Natural killer cell (primary cell): ENCODE data around the gene EIF3B. TPM values are rescaled to one million over a fixed set of nuclear protein-coding genes. Genes with fewer than 3 reads are reported as not detected.
"Not testable (repeated sequence)": the region's sequence is repeated elsewhere in the genome, so short reads cannot be mapped to it uniquely, and the experiment has no call there.

ENCODE experiments used
- ATAC-seq, 3 donors: fragments of 150-1000 bp in 2 of 3; fragments of 200-7000 bp in 1 of 3; cut with Tn5 transposase; 1 replicate in 1 of 3; 2 replicates in 2 of 3; pipeline ENCODE4 v1.10.0; 2021; ENCODE audit warnings: mild to moderate bottlenecking in 2 of 3, moderate library complexity in 2 of 3
- DNase-seq, 2 donors: peaks; one replicate each; pipeline versions ENCODE4 v3.0.0 to v3.0.0-alpha.2; 2013 to 2021; ENCODE audit warnings: mixed read lengths in 1 of 2
- H3K27ac ChIP-seq: one replicate; pipeline ENCODE4 v1.5.1; 2013; ENCODE audit warnings: mild to moderate bottlenecking, low read length
- H3K27me3 ChIP-seq: one replicate; pipeline ENCODE4 v1.6.1; 2013; ENCODE audit warnings: low read length; ENCODE audit not compliant: control insufficient read depth, insufficient read depth
- H3K36me3 ChIP-seq: one replicate; pipeline ENCODE4 v1.6.1; 2013; ENCODE audit warnings: low read length; ENCODE audit not compliant: control insufficient read depth, insufficient read depth
- H3K4me1 ChIP-seq: one replicate; pipeline ENCODE4 v1.6.1; 2013; ENCODE audit warnings: low read length; ENCODE audit not compliant: control insufficient read depth, insufficient read depth
- H3K4me3 ChIP-seq: one replicate; pipeline ENCODE4 v1.5.1; 2013; ENCODE audit warnings: low read length
- H3K9me3 ChIP-seq: one replicate; pipeline ENCODE4 v1.6.1; 2013; ENCODE audit warnings: low read length; ENCODE audit not compliant: control insufficient read depth, insufficient read depth
- H3K27ac Mint-ChIP-seq, 2 donors: one replicate each; pipeline ENCODE4 v1.8.0; 2022; ENCODE audit warnings: mild to moderate bottlenecking in 2 of 2, mixed read lengths in 2 of 2, moderate library complexity in 1 of 2
- H3K27me3 Mint-ChIP-seq, 2 donors: one replicate each; pipeline ENCODE4 v1.8.0; 2022; ENCODE audit warnings: low read depth in 2 of 2, mixed read lengths in 2 of 2
- H3K36me3 Mint-ChIP-seq: one replicate; pipeline ENCODE4 v1.8.0; 2022; ENCODE audit warnings: mixed read lengths
- H3K4me1 Mint-ChIP-seq, 2 donors: one replicate each; pipeline ENCODE4 v1.8.0; 2022; ENCODE audit warnings: mixed read lengths in 2 of 2
- H3K4me3 Mint-ChIP-seq: one replicate; pipeline ENCODE4 v1.8.0; 2022; ENCODE audit warnings: mild to moderate bottlenecking, moderate library complexity, mixed read lengths
- H3K9me3 Mint-ChIP-seq, 2 donors: one replicate each; pipeline ENCODE4 v1.8.0; 2022; ENCODE audit warnings: mixed read lengths in 2 of 2
- CTCF ChIP-seq: fragments of 200-600 bp; IDR thresholded peaks from one replicate; pipeline ENCODE4 v1.8.0; 2022; ENCODE audit warnings: antibody characterized with exemption
- WGBS: methylation state at CpG from one replicate; pipeline ENCODE4 v1.1.7; 2013; ENCODE audit warnings: missing lambda C conversion rate; ENCODE audit not compliant: insufficient coverage; 5-methylcytosine and 5-hydroxymethylcytosine counted together
- intact Hi-C: fragments of 100-400 bp; cut with micrococcal nuclease; formaldehyde crosslinking; loops from one replicate; pipeline ENCODE4 v1.14.2; 2022
- total RNA-seq, 4 donors: library from RNA; stranded (reverse); fragments of 120-200 nt in 1 of 4; gene quantifications; one replicate each; pipeline versions ENCODE4 v1.2.3 to v1.2.4, GENCODE V29; 2013 to 2022

Gene EIF3B
- total RNA-seq, 3 donors from 2014 or later (not counting 1 experiment from before 2014, with no cell fraction given): 194 to 219 (median 197) TPM

GRCh38 chr7:2326951-2327350, 27.7 kb upstream of the EIF3B start:
- H3K27me3 Mint-ChIP-seq: no peaks in the 10 kb centered on the region
- Histone ChIP-seq H3K4me3 (no peak overlapping the region), H3K27ac (no peak overlapping the region), H3K27me3 (no peaks in the 10 kb centered on the region), H3K36me3 (no peaks in the 10 kb centered on the region), H3K9me3 (no peaks in the 10 kb centered on the region), H3K4me1 (no peaks in the 10 kb centered on the region)
- H3K4me3 Mint-ChIP-seq: no peak overlapping the region
- no peaks in the 10 kb centered on the region for H3K36me3 Mint-ChIP-seq
- no peaks in the 10 kb centered on the region for H3K4me1 Mint-ChIP-seq
- intact Hi-C loops: no loop called here
- DNase-seq (no peak), ATAC-seq (no peak)
- TF ChIP-seq CTCF: no peak
- WGBS: 95% methylated on average over 7 of the region's 7 CpGs
- H3K9me3 Mint-ChIP-seq: no peaks in the 10 kb centered on the region
- H3K27ac Mint-ChIP-seq: no peak overlapping the region

- H3K27me3 Mint-ChIP-seq: no peaks in the 10 kb centered on the region
- WGBS: 89% methylated on average over 2 of the region's 2 CpGs
Measured at GRCh38 chr7:2330493-2330892, 24.1 kb upstream of the EIF3B start.

GRCh38 chr7:2331707-2332106, 22.9 kb upstream of the EIF3B start:
- intact Hi-C loops: no loop called here
- Mint-ChIP-seq H3K9me3 (no peaks in the 10 kb centered on the region), H3K4me1 (no peaks in the 10 kb centered on the region), H3K27ac (no peak overlapping the region), H3K4me3 (no peak overlapping the region), H3K36me3 (no peaks in the 10 kb centered on the region), H3K27me3 (no peaks in the 10 kb centered on the region)
- 93% methylated on average over 6 of the region's 6 CpGs for WGBS
- Histone ChIP-seq H3K27me3 (no peaks in the 10 kb centered on the region), H3K4me3 (no peak overlapping the region), H3K27ac (no peak overlapping the region), H3K4me1 (no peaks in the 10 kb centered on the region), H3K9me3 (no peaks in the 10 kb centered on the region), H3K36me3 (no peaks in the 10 kb centered on the region)
- ATAC-seq: no peak
- TF ChIP-seq CTCF: no peak
- no peak for DNase-seq

More at GRCh38 chr7:2330493-2330892, 24.1 kb upstream of the EIF3B start:
- H3K9me3 Mint-ChIP-seq: no peaks in the 10 kb centered on the region
- no peaks in the 10 kb centered on the region for H3K36me3 Mint-ChIP-seq
- no peak for TF ChIP-seq CTCF
- no peak overlapping the region for H3K4me3 Mint-ChIP-seq
- H3K4me3 ChIP-seq: no peak overlapping the region
- H3K4me1 ChIP-seq: no peaks in the 10 kb centered on the region
- H3K4me1 Mint-ChIP-seq: no peaks in the 10 kb centered on the region
- intact Hi-C loops: no loop called here
- H3K27ac Mint-ChIP-seq: no peak overlapping the region
- H3K27ac ChIP-seq: no peak overlapping the region
- no peaks in the 10 kb centered on the region for H3K9me3 ChIP-seq
- no peaks in the 10 kb centered on the region for H3K27me3 ChIP-seq
- DNase-seq (no peak), ATAC-seq (no peak)
- no peaks in the 10 kb centered on the region for H3K36me3 ChIP-seq

- H3K4me3 Mint-ChIP-seq, H3K27me3 ChIP-seq, H3K36me3 ChIP-seq, H3K27ac Mint-ChIP-seq, H3K4me1 ChIP-seq, H3K36me3 Mint-ChIP-seq, H3K9me3 ChIP-seq, H3K4me3 ChIP-seq, H3K9me3 Mint-ChIP-seq, H3K4me1 Mint-ChIP-seq, ATAC-seq, H3K27ac ChIP-seq, intact Hi-C loops, DNase-seq, H3K27me3 Mint-ChIP-seq: not testable (repeated sequence)
- WGBS: 92% methylated on average over 4 of the region's 4 CpGs
Measured at GRCh38 chr7:2332606-2333231, 21.9 kb upstream of the EIF3B start.
